HG03575 (cell line): ENCODE measurements around the gene RAG2.

ENCODE experiments used
- ATAC-seq: cut with Tn5 transposase; IDR thresholded peaks from one replicate; pipeline ENCODE4 v1.9.1; 2021; ENCODE audit not compliant: unreplicated experiment, insufficient number of reproducible peaks, low FRiP score; ENCODE audit errors: extremely low read depth

RAG2 gene

GRCh38 chr11:36598051-36598450 is at the start of gene RAG2:
Gene RAG2, minus strand, starts transcription at chr11:36598236. Its CDS starts 4,068 bp downstream, at chr11:36594168.
- ATAC-seq: no peak

GRCh38 chr11:36638556-36638955 is 40.5 kb upstream of the RAG2 start:
- no peak for ATAC-seq

- no peak for ATAC-seq
Measured at GRCh38 chr11:36635066-36635862, 37.2 kb upstream of the RAG2 start.

GRCh38 chr11:36631774-36632173 is 33.7 kb upstream of the RAG2 start:
- no peak for ATAC-seq

GRCh38 chr11:36628765-36629244 is 30.8 kb upstream of the RAG2 start:
- ATAC-seq: no peak

- ATAC-seq: no peak
Measured at GRCh38 chr11:36628141-36628540, 30.1 kb upstream of the RAG2 start.

GRCh38 chr11:36627471-36627870 is 29.4 kb upstream of the RAG2 start:
- no peak for ATAC-seq

- no peak for ATAC-seq
Measured at GRCh38 chr11:36627006-36627405, 29.0 kb upstream of the RAG2 start.

- ATAC-seq: no peak
Measured at GRCh38 chr11:36623494-36623893, 25.5 kb upstream of the RAG2 start.

GRCh38 chr11:36622431-36623136 is 24.5 kb upstream of the RAG2 start:
- ATAC-seq: peak; percentile 46

GRCh38 chr11:36620246-36620645 is 22.2 kb upstream of the RAG2 start:
- ATAC-seq: no peak

- no peak for ATAC-seq
Measured at GRCh38 chr11:36619502-36619901, 21.5 kb upstream of the RAG2 start.

- no peak for ATAC-seq
Measured at GRCh38 chr11:36618363-36619047, 20.5 kb upstream of the RAG2 start.

- ATAC-seq: no peak
Measured at GRCh38 chr11:36617543-36618362, 19.7 kb upstream of the RAG2 start.

GRCh38 chr11:36615826-36616225 is 17.8 kb upstream of the RAG2 start:
- ATAC-seq: no peak

- no peak for ATAC-seq
Measured at GRCh38 chr11:36609383-36609782, 11.3 kb upstream of the RAG2 start.

- ATAC-seq: no peak
Measured at GRCh38 chr11:36608491-36609199, 10.6 kb upstream of the RAG2 start.
